ENCODE data around the gene SLC44A2. TPM values are rescaled to one million over a fixed set of nuclear protein-coding genes. Genes with fewer than 3 reads are reported as not detected.

The SLC44A2 gene
- total and polyA plus RNA-seq, 9 donors: 64.6 to 153 (median 142) TPM

DNA sequence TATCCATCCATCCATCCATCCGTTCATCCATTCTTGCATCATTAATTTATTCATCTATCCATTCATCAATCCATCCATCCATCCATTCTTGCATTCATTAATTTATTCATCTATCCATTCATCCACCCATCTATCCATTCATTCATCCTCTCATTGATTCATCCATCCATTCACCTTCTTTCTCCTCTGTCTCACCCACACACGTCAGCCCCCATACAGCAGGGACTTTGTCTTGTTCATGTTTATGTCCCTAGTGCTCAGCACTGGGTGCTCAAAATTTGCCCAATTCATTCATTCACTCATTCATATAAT is 37.6 kb upstream of the SLC44A2 start:
- WGBS (ENCODE audit: insufficient coverage): 76% methylated on average over 2 of the region's 2 CpGs
- no peaks in the 10 kb centered on the region for H3K9me3 ChIP-seq (replicated peaks; ENCODE audit: control insufficient read depth, low read depth, low read length)
- H3K4me1 ChIP-seq (ENCODE audit: control insufficient read depth, insufficient read depth, low read length): no peaks in the 10 kb centered on the region
- H3K36me3 ChIP-seq (ENCODE audit: control insufficient read depth, insufficient read depth, low read length): no peaks in the 10 kb centered on the region
- peaks cover 32% of the 10 kb centered on the region for H3K27me3 ChIP-seq (ENCODE audit: control insufficient read depth, insufficient read depth, low read length)
- no peak overlapping the region for H3K27ac ChIP-seq (ENCODE audit: low read length)
- H3K4me3 ChIP-seq (ENCODE audit: low read length): no peak overlapping the region
- DNase-seq: no peak

DNA sequence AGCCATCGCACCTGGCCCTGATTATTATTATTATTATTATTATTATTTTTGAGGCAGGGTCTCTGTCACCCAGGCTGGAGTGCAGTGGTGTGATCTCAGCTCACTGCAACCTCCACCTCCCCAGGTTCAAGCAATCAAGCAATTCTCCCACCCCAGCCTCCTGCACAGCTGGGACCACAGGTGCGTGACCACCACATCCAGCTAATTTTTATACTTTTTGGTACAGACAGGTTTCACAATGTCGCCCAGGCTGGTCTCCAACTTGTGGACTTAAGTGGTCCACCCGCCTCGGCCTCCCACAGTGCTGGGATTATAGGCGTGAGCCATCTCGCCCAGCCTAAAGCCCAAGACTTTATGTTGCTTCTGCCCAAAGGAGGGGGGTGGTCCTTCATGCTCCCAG is 32.2 kb upstream of the SLC44A2 start:
- Histone ChIP-seq H3K4me1 (ENCODE audit: control insufficient read depth, insufficient read depth, low read length) (peaks cover 4% of the 10 kb centered on the region), H3K27ac (ENCODE audit: low read length) (no peak overlapping the region), H3K36me3 (ENCODE audit: control insufficient read depth, insufficient read depth, low read length) (no peaks in the 10 kb centered on the region), H3K9me3 (replicated peaks; ENCODE audit: control insufficient read depth, low read depth, low read length) (no peaks in the 10 kb centered on the region), H3K4me3 (ENCODE audit: low read length) (no peak overlapping the region), H3K27me3 (ENCODE audit: control insufficient read depth, insufficient read depth, low read length) (peaks cover 9% of the 10 kb centered on the region)
- DNase-seq: no peak
- WGBS (ENCODE audit: insufficient coverage): 93% methylated on average over 5 of the region's 7 CpGs

DNA sequence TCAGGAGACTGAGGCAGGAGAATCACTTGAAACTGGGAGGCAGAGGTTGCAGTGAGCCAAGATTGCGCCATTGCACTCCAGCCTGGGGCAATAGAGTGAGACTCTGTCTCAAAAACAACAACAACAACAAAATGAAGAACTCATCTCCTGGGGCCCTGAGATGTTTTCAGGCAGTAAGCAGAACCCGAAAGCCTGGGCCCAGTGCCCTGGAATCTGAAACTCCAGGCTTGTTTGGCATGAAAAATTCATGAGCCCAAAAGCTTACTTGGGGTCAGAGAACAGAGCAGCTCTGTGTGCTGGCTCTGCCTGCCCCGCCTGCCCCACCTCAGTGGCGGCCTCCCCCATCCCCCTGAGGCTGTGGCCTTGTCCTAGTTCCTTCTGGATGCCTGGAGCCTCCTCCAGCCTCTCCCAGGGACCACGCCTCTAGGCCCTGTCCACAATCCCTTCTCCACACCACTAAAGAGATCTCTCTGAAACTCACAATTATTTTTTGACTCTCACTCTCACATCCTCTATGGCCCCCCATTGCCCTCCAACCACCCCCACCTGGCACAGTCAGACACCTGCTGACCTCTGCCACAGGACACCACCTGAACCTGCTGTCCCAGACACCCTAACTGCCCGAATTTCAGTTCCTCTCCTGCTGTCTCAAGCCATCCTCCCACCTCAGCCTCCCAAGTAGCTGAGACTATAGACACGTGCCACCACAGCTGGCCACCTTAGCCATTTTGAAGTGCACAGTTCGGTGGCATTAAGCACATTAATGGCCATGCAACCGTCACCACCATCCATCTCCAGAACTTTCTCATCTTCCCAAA is 31.3 kb upstream of the SLC44A2 start:
- Histone ChIP-seq H3K36me3 (ENCODE audit: control insufficient read depth, insufficient read depth, low read length) (no peaks in the 10 kb centered on the region), H3K9me3 (replicated peaks; ENCODE audit: control insufficient read depth, low read depth, low read length) (no peaks in the 10 kb centered on the region), H3K27me3 (ENCODE audit: control insufficient read depth, insufficient read depth, low read length) (peaks cover 3% of the 10 kb centered on the region), H3K4me3 (ENCODE audit: low read length) (no peak overlapping the region), H3K27ac (ENCODE audit: low read length) (no peak overlapping the region), H3K4me1 (ENCODE audit: control insufficient read depth, insufficient read depth, low read length) (peaks cover 4% of the 10 kb centered on the region)
- WGBS (ENCODE audit: insufficient coverage): 63% methylated on average over 7 of the region's 9 CpGs
- no peak for DNase-seq

DNA sequence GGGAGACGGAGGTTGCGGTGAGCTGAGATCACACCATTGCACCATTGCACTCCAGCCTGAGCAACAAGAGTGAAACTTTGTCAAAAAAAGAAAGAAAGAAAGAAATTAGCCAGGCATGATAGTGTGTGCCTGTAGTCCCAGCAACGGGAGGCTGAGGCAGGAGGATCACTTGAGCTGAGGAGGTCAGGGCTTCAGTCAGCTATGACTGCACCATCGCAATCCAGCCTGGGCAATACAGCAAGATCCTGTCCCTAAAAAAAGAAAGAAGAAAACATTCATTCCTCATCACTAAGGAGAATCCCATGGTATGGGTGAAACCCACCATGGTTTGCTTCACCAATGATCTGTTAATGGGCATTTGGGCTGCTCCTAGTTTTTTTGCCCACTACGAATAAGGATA is 25.2 kb upstream of the SLC44A2 start:
- H3K4me3 ChIP-seq (ENCODE audit: low read length): no peak overlapping the region
- H3K36me3 ChIP-seq (ENCODE audit: control insufficient read depth, insufficient read depth, low read length): no peaks in the 10 kb centered on the region
- H3K27me3 ChIP-seq (ENCODE audit: control insufficient read depth, insufficient read depth, low read length): peaks cover 9% of the 10 kb centered on the region
- no peak for DNase-seq
- H3K9me3 ChIP-seq (replicated peaks; ENCODE audit: control insufficient read depth, low read depth, low read length): peaks cover 5% of the 10 kb centered on the region
- no peak overlapping the region for H3K27ac ChIP-seq (ENCODE audit: low read length)
- H3K4me1 ChIP-seq (ENCODE audit: control insufficient read depth, insufficient read depth, low read length): peaks cover 17% of the 10 kb centered on the region
- WGBS (ENCODE audit: insufficient coverage): 90% methylated on average over 3 of the region's 5 CpGs

DNA sequence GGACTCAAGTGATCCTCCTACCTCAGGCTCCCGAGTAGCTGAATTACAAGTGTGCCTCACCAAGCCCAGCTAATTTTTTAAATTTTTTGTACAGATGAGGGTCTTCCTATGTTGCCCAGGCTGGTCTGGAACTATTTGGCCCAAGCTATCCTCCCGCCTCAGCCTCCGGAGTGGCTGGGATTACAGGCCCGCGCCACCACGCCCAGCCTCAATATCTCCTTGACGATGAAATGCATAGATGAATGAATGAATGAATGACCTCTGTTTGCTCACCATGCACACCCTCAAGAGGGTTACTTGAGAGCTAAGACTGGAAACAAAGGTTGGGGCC is 23.4 kb upstream of the SLC44A2 start:
- WGBS (ENCODE audit: insufficient coverage): 8% methylated on average over 2 of the region's 7 CpGs
- H3K27ac ChIP-seq (ENCODE audit: low read length): no peak overlapping the region

DNA sequence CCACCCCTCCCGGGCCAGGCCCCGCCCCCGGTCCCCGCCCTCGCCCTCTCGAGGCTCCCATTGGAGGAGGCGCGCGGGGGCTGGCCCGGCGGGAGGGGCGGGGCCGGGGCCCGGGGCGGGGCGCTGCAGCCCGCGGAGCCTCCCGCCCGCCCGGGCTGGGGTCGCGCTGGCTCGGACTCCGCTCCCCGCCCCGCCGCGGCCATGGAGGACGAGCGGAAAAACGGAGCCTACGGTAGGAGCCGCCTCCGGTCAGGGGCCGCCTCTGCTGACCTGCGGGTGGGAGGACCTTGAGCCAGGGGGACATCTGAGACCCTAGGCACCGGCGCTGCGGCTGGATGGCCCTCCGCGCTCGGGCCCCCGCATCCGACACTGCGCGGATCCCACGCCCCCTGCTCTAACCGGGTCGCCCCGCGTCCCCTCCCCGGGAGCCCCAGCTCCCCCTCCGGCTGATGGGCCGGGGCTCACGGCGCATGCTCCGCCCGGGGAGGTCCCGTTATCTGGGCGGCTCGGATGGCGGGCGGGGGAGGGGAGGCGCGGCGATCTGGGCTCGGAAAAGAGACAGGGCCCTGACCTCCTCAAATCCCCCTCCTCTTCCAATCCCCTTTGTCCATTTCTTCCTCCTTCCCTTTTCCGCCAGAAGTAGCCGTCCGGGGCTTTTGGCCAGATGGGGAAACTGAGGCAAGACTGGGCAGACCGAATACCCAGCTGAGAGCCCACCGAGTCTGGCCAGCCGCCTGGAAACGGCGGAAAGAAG is 22.8 kb upstream of the SLC44A2 start:
- peaks cover 17% of the 10 kb centered on the region for H3K4me1 ChIP-seq (ENCODE audit: control insufficient read depth, insufficient read depth, low read length)
- WGBS (ENCODE audit: insufficient coverage): under 1% methylated on average over 62 of the region's 76 CpGs
- peaks cover 5% of the 10 kb centered on the region for H3K9me3 ChIP-seq (replicated peaks; ENCODE audit: control insufficient read depth, low read depth, low read length)
- peak overlapping the region; percentile 60 for H3K4me3 ChIP-seq (ENCODE audit: low read length)
- H3K27ac ChIP-seq (ENCODE audit: low read length): peak overlapping the region; percentile 83
- H3K27me3 ChIP-seq (ENCODE audit: control insufficient read depth, insufficient read depth, low read length): peaks cover 9% of the 10 kb centered on the region
- no peaks in the 10 kb centered on the region for H3K36me3 ChIP-seq (ENCODE audit: control insufficient read depth, insufficient read depth, low read length)
- peak; percentile 90 for DNase-seq

More for the DNA sequence above, 23.4 kb upstream of the SLC44A2 start:
- no peak overlapping the region for H3K4me3 ChIP-seq (ENCODE audit: low read length)
- H3K9me3 ChIP-seq (replicated peaks; ENCODE audit: control insufficient read depth, low read depth, low read length): peaks cover 5% of the 10 kb centered on the region
- peaks cover 9% of the 10 kb centered on the region for H3K27me3 ChIP-seq (ENCODE audit: control insufficient read depth, insufficient read depth, low read length)
- H3K4me1 ChIP-seq (ENCODE audit: control insufficient read depth, insufficient read depth, low read length): peaks cover 17% of the 10 kb centered on the region
- H3K36me3 ChIP-seq (ENCODE audit: control insufficient read depth, insufficient read depth, low read length): no peaks in the 10 kb centered on the region
- no peak for DNase-seq

DNA sequence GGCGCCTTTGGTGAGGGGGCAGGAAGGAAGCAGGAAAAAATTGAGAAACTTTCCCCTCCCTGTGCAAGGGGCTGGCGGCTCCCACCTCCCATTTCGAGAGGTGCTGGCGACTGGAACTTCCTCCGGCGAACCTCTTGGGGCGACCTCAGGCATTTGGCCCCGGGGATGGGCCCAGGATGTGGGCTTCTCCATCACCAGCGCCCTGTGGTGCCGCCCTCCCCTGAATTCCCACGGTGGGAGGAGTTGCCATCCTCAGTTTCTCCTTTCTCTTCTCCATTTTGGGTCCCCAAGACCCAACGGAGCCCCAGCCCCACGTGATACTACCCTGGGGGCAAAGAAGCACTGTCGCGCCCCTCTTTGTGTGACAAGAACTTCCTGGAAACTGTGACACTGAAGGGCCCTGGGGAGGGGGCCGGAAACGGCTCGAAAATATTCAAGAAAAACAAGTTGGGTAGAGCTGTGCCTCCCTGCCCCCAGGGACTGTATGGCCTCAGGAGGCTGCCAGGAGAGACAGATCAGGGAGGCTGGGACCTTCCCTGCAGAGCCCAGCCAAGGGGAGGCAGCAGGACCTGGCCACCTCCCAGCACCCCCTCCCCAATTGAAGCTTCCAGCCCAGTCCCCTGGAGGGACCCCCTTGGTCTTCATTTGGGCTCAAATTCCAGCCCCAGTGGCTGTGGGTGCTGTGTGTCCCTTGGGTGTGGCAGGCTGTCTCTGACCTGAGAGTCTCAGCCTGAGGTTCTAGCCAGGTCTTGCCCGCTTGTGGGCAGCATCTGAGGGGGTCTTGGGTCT is 22.1 kb upstream of the SLC44A2 start:
- WGBS (ENCODE audit: insufficient coverage): 14% methylated on average over 14 of the region's 19 CpGs
- no peaks in the 10 kb centered on the region for H3K36me3 ChIP-seq (ENCODE audit: control insufficient read depth, insufficient read depth, low read length)
- peaks cover 17% of the 10 kb centered on the region for H3K4me1 ChIP-seq (ENCODE audit: control insufficient read depth, insufficient read depth, low read length)
- peaks cover 8% of the 10 kb centered on the region for H3K27me3 ChIP-seq (ENCODE audit: control insufficient read depth, insufficient read depth, low read length)
- DNase-seq: peak; percentile 71
- peak overlapping the region; percentile 60 for H3K4me3 ChIP-seq (ENCODE audit: low read length)
- peaks cover 5% of the 10 kb centered on the region for H3K9me3 ChIP-seq (replicated peaks; ENCODE audit: control insufficient read depth, low read depth, low read length)
- peak overlapping the region; percentile 83 for H3K27ac ChIP-seq (ENCODE audit: low read length)

DNA sequence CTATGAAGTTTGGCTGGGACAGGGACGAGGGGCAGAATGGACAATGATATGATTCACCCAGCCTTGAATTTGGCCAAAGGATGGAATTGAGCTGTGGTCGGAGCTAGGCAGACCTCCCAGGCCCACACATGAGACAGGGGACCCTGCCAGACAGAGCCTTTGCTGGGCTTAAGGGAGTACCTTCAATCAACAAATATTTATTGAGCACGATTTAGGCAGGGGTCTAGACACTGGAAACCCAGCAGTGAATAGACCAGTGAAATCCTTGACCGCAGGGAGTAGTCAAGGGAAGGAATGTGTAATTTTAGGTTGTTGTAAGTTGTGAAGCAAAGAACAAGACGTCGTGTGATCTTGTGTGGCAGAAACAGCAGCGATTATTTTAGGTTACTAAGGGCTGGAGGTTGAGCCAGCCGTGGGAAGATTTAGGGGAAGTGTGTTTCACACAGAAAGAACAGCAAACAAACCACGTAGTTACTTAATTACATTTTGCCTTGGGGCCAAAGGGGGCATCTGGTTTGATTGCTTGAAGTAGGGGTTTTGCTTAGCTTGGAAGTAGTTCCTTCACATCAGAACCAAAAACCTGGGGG is 21.4 kb upstream of the SLC44A2 start:
- H3K9me3 ChIP-seq (replicated peaks; ENCODE audit: control insufficient read depth, low read depth, low read length): peaks cover 5% of the 10 kb centered on the region

DNA sequence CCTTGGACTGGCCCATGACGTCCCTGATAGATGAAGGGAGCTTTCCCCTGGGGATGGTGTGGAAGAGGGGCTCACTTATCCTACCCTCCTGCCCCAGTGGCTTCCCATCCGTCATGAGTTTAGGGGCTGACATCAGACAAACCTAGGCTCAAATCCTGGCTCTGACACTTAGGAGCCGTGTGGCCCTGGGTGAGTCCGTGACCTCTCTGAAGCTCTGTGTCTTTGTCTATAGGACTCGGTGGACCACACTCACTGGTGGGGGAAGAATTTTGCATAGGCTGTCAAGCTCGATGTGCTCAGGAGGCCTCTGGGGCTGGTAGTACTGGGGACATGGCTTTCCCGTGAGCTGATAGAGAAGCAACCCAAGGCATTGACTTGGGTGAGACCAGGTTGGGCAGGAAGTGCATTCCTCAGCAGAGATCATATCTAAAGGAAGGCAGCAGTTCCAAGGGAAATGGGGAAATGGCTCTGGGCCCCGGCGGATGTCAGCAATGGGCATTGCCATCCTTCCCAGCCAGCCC is 20.8 kb upstream of the SLC44A2 start:
- WGBS (ENCODE audit: insufficient coverage): 85% methylated on average over 5 of the region's 9 CpGs
- no peaks in the 10 kb centered on the region for H3K36me3 ChIP-seq (ENCODE audit: control insufficient read depth, insufficient read depth, low read length)
- DNase-seq: no peak
- H3K9me3 ChIP-seq (replicated peaks; ENCODE audit: control insufficient read depth, low read depth, low read length): peaks cover 5% of the 10 kb centered on the region
- H3K27me3 ChIP-seq (ENCODE audit: control insufficient read depth, insufficient read depth, low read length): peaks cover 5% of the 10 kb centered on the region
- H3K27ac ChIP-seq (ENCODE audit: low read length): peak overlapping the region; percentile 83
- peaks cover 17% of the 10 kb centered on the region for H3K4me1 ChIP-seq (ENCODE audit: control insufficient read depth, insufficient read depth, low read length)
- no peak overlapping the region for H3K4me3 ChIP-seq (ENCODE audit: low read length)

More for the DNA sequence above, 21.4 kb upstream of the SLC44A2 start:
- H3K4me3 ChIP-seq (ENCODE audit: low read length): no peak overlapping the region
- peak; percentile 45 for DNase-seq
- peaks cover 7% of the 10 kb centered on the region for H3K27me3 ChIP-seq (ENCODE audit: control insufficient read depth, insufficient read depth, low read length)
- WGBS (ENCODE audit: insufficient coverage): 42% methylated on average over 4 of the region's 9 CpGs
- H3K36me3 ChIP-seq (ENCODE audit: control insufficient read depth, insufficient read depth, low read length): no peaks in the 10 kb centered on the region
- H3K4me1 ChIP-seq (ENCODE audit: control insufficient read depth, insufficient read depth, low read length): peaks cover 17% of the 10 kb centered on the region
- H3K27ac ChIP-seq (ENCODE audit: low read length): peak overlapping the region; percentile 83

Measured in muscle of leg (tissue), 11 donors.